Right atrium auricular region (tissue), 2 donors: ENCODE results near the gene WDR27. TPM values are rescaled to one million over a fixed set of nuclear protein-coding genes. Genes with fewer than 3 reads are reported as not detected.
"Not testable (repeated sequence)": the region's sequence is repeated elsewhere in the genome, so short reads cannot be mapped to it uniquely, and the experiment has no call there.

ENCODE experiments used
- DNase-seq: peaks from one replicate; pipeline ENCODE4 v3.0.0-alpha.2; 2019; ENCODE audit warnings: low spot score
- H3K27ac ChIP-seq, 2 donors: fragments of 200-600 bp; sonication (generic); 1 replicate in 1 of 2; 2 replicates in 1 of 2; pipeline ENCODE4 v1.5.1; 2016 to 2019
- H3K27me3 ChIP-seq, 2 donors: fragments of 200-600 bp; sonication (generic); one replicate each; pipeline versions ENCODE4 v1.5.1 to v1.6.0; 2017 to 2019
- H3K36me3 ChIP-seq: fragments of 200-600 bp; sonication (generic); one replicate; pipeline ENCODE4 v1.5.1; 2016
- H3K4me1 ChIP-seq, 2 donors: fragments of 200-600 bp; sonication (generic); one replicate each; pipeline versions ENCODE4 v1.5.1 to v1.6.0; 2017 to 2019
- H3K4me3 ChIP-seq, 2 donors: fragments of 200-600 bp; sonication (generic); 1 replicate in 1 of 2; 2 replicates in 1 of 2; pipeline ENCODE4 v1.5.1; 2017 to 2019; ENCODE audit warnings: mild to moderate bottlenecking in 1 of 2, moderate library complexity in 1 of 2
- H3K9me3 ChIP-seq, 2 donors: fragments of 200-600 bp; sonication (generic); one replicate each; pipeline ENCODE4 v1.5.1; 2019
- CTCF ChIP-seq, 2 donors: fragments of 200-600 bp; sonication (generic); IDR thresholded peaks; one replicate each; pipeline ENCODE4 v1.5.1; 2019; ENCODE audit warnings: antibody characterized with exemption in 2 of 2
- total RNA-seq, 2 donors: library from RNA; depleted of rRNA; stranded (reverse); fragments of >200 nt; gene quantifications; one replicate each; pipeline ENCODE4 v1.1.0, GENCODE V29; 2016

The WDR27 gene
- total RNA-seq, 2 donors from 2014 or later, result 3.5 to 4.7 TPM

- Histone ChIP-seq H3K4me1 (peaks cover 0 to 35% of the 10 kb centered on the region in 2 donors), H3K27ac (peak overlapping the region; percentile 93 to 94), H3K36me3 (peaks cover 1% of the 10 kb centered on the region), H3K9me3 (no peaks in the 10 kb centered on the region), H3K27me3 (no peaks in the 10 kb centered on the region), H3K4me3 (peak overlapping the region; percentile 90 to 91)
- no peak for DNase-seq
- no peak for TF ChIP-seq CTCF (IDR thresholded peaks at IDR 0.05)
Observed at GRCh38 chr6:169702840-169703246, 1.0 kb upstream of the WDR27 start.

GRCh38 chr6:169701311-169701953 lies 397 bp downstream of the WDR27 start:
- H3K27me3 ChIP-seq, result no peaks in the 10 kb centered on the region
- peak overlapping the region; percentile 90 to 91 for H3K4me3 ChIP-seq
- H3K27ac ChIP-seq, result peak overlapping the region; percentile 93 to 94
- H3K36me3 ChIP-seq, result no peaks in the 10 kb centered on the region
- TF ChIP-seq CTCF (IDR thresholded peaks at IDR 0.05), result no peak
- peaks cover 0 to 32% of the 10 kb centered on the region in 2 donors for H3K4me1 ChIP-seq
- no peak for DNase-seq
- H3K9me3 ChIP-seq, result no peaks in the 10 kb centered on the region

- no peak for TF ChIP-seq CTCF (IDR thresholded peaks at IDR 0.05)
- Histone ChIP-seq H3K9me3 (no peaks in the 10 kb centered on the region), H3K27ac (no peak overlapping the region), H3K4me1 (peaks cover 0 to 32% of the 10 kb centered on the region in 2 donors), H3K4me3 (no peak overlapping the region), H3K27me3 (no peaks in the 10 kb centered on the region), H3K36me3 (no peaks in the 10 kb centered on the region)
- DNase-seq, result no peak
Observed at GRCh38 chr6:169700296-169700695, 1.5 kb downstream of the WDR27 start.

- H3K27ac ChIP-seq, H3K4me3 ChIP-seq, DNase-seq, H3K9me3 ChIP-seq, H3K36me3 ChIP-seq, H3K27me3 ChIP-seq: not testable (repeated sequence)
- peaks cover 0 to 11% of the 10 kb centered on the region in 2 donors for H3K4me1 ChIP-seq
- peak; percentile 27 to 41 for TF ChIP-seq CTCF (IDR thresholded peaks at IDR 0.05)
Observed at GRCh38 chr6:169697115-169697514, 4.7 kb downstream of the WDR27 start.

GRCh38 chr6:169695131-169695530 lies 6.7 kb downstream of the WDR27 start:
- no peak overlapping the region for H3K4me3 ChIP-seq
- no peaks in the 10 kb centered on the region for H3K36me3 ChIP-seq
- no peaks in the 10 kb centered on the region for H3K27me3 ChIP-seq
- no peaks in the 10 kb centered on the region for H3K9me3 ChIP-seq
- TF ChIP-seq CTCF (IDR thresholded peaks at IDR 0.05), result no peak
- no peak overlapping the region for H3K27ac ChIP-seq
- no peaks in the 10 kb centered on the region for H3K4me1 ChIP-seq
- DNase-seq, result no peak

GRCh38 chr6:169692516-169692915 lies 9.3 kb downstream of the WDR27 start:
- Histone ChIP-seq H3K27ac (no peak overlapping the region), H3K4me3 (no peak overlapping the region), H3K9me3 (no peaks in the 10 kb centered on the region), H3K27me3 (no peaks in the 10 kb centered on the region), H3K36me3 (no peaks in the 10 kb centered on the region), H3K4me1 (no peaks in the 10 kb centered on the region)
- no peak for DNase-seq
- TF ChIP-seq CTCF (IDR thresholded peaks at IDR 0.05), result no peak
